ENCODE data around the gene TMC4.
"Not testable (repeated sequence)": the region's sequence is repeated elsewhere in the genome, so short reads cannot be mapped to it uniquely, and the experiment has no call there.

The TMC4 gene

GRCh38 chr19:54172471-54173358 is at the start of gene TMC4:
TSS of gene TMC4 (minus strand) at chr19:54173160. CDS start at chr19:54173117, 43 bp downstream.
- DNase-seq: no peak

- not testable (repeated sequence) for DNase-seq
Measured at GRCh38 chr19:54221947-54222346, 49.0 kb upstream of the TMC4 start.

- DNase-seq: not testable (repeated sequence)
Measured at GRCh38 chr19:54219702-54220101, 46.7 kb upstream of the TMC4 start.

GRCh38 chr19:54218960-54219661 is 46.2 kb upstream of the TMC4 start:
- no peak for DNase-seq

GRCh38 chr19:54218259-54218658 is 45.3 kb upstream of the TMC4 start:
- no peak for DNase-seq

- DNase-seq: not testable (repeated sequence)
Measured at GRCh38 chr19:54217517-54218247, 44.7 kb upstream of the TMC4 start.

- DNase-seq: no peak
Measured at GRCh38 chr19:54216869-54217268, 43.9 kb upstream of the TMC4 start.

GRCh38 chr19:54214734-54215133 is 41.8 kb upstream of the TMC4 start:
- DNase-seq: not testable (repeated sequence)

- not testable (repeated sequence) for DNase-seq
Measured at GRCh38 chr19:54214217-54214616, 41.3 kb upstream of the TMC4 start.

GRCh38 chr19:54211235-54211634 is 38.3 kb upstream of the TMC4 start:
- DNase-seq: no peak

- no peak for DNase-seq
Measured at GRCh38 chr19:54209811-54210494, 37.0 kb upstream of the TMC4 start.

GRCh38 chr19:54209058-54209810 is 36.3 kb upstream of the TMC4 start:
- no peak for DNase-seq

- no peak for DNase-seq
Measured at GRCh38 chr19:54208784-54209057, 35.8 kb upstream of the TMC4 start.

- no peak for DNase-seq
Measured at GRCh38 chr19:54207983-54208783, 35.2 kb upstream of the TMC4 start.

- no peak for DNase-seq
Measured at GRCh38 chr19:54207676-54207982, 34.7 kb upstream of the TMC4 start.

GRCh38 chr19:54207193-54207592 is 34.2 kb upstream of the TMC4 start:
- DNase-seq: not testable (repeated sequence)

- no peak for DNase-seq
Measured at GRCh38 chr19:54206831-54207177, 33.8 kb upstream of the TMC4 start.

- no peak for DNase-seq
Measured at GRCh38 chr19:54206030-54206830, 33.3 kb upstream of the TMC4 start.

GRCh38 chr19:54204767-54205468 is 32.0 kb upstream of the TMC4 start:
- DNase-seq: no peak

- no peak for DNase-seq
Measured at GRCh38 chr19:54203151-54203611, 30.2 kb upstream of the TMC4 start.
